ENCODE measurements around the gene SGTB.
"Not testable (repeated sequence)": the region's sequence is repeated elsewhere in the genome, so short reads cannot be mapped to it uniquely, and the experiment has no call there.

SGTB gene

DNA sequence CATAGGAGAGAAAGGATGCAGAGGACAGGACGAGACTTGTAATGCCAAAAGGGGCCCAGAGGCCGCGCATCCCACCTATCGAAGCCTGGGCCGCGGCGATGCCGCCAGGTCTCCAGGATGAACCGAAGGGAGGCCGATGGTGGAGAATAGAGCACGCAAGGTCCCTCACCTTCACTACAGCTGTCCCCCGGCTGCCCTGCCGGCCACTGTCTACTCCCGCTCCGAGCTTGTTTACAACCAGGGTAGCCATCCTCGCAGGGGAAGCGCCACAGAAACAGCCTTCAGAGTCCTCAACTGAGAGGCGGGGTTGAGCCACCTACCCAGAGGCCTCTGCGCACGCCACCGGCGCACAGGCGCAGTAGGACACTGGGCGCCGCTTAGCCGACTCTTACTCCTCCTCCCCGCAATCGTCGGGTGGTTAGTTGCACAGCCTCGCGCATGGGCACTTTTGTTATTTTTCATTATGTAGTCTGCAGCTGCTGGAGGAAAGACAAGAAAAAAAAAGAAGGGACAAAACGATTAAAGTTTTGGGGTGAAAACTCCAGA, 97.8 kb downstream of the SGTB start, which contains the start of gene TRIM23:
TSS of gene TRIM23 (minus strand) at position 309 of the 546 bp plus-strand sequence. CDS start at position 250, 59 bp downstream.
- Histone ChIP-seq H3K36me3 (ENCODE audit: control insufficient read depth, insufficient read depth, low read length) (no peaks in the 10 kb centered on the region; the same call in 1 of the 2 replicates), H3K27ac (ENCODE audit: low read depth, low read length) (peak within 1 kb of the TSS; percentile 90), H3K9me3 (ENCODE audit: control insufficient read depth, insufficient read depth, low read length) (no peaks in the 10 kb centered on the region), H3K9ac (ENCODE audit: low read depth, low read length) (peak within 1 kb of the TSS; percentile 83), H3K27me3 (ENCODE audit: control insufficient read depth, insufficient read depth, low read length) (no peaks in the 10 kb centered on the region), H3K4me3 (ENCODE audit: low read depth, low read length) (peak within 1 kb of the TSS; percentile 100), H3K4me1 (ENCODE audit: control insufficient read depth, insufficient read depth, low read length) (peaks cover 8% of the 10 kb centered on the region; the same call in 1 of the 2 replicates)

DNA sequence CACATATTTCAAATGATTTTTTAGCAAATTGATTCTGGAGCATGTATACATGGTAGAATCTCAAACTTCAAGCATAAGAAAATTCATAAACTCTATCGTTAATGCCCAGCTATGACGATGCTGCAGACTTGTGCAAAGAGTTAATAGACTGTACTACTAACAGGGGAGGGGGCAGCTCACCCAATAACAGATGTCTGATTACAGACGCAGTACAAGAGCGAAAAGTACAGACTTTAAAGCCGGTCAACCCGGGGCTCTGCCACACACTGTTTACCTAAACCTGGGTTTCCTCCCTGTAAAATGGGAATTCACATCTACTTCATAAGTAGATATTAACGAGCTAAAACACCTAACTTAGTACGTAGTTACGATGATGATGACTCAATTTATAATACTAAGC, 98.4 kb downstream of the SGTB start:
- no peaks in the 10 kb centered on the region for H3K9me3 ChIP-seq (ENCODE audit: control insufficient read depth, insufficient read depth, low read length)
- H3K4me3 ChIP-seq (ENCODE audit: low read depth, low read length): peak overlapping the region; percentile 100
- no peaks in the 10 kb centered on the region for H3K36me3 ChIP-seq (ENCODE audit: control insufficient read depth, insufficient read depth, low read length)
- H3K27ac ChIP-seq (ENCODE audit: low read depth, low read length): no peak overlapping the region
- H3K4me1 ChIP-seq (ENCODE audit: control insufficient read depth, insufficient read depth, low read length): peaks cover 8% of the 10 kb centered on the region; the same call in 1 of the 2 replicates
- no peaks in the 10 kb centered on the region for H3K27me3 ChIP-seq (ENCODE audit: control insufficient read depth, insufficient read depth, low read length)
- peak overlapping the region; percentile 83; the same call in 1 of the 2 replicates for H3K9ac ChIP-seq (ENCODE audit: low read depth, low read length)

DNA sequence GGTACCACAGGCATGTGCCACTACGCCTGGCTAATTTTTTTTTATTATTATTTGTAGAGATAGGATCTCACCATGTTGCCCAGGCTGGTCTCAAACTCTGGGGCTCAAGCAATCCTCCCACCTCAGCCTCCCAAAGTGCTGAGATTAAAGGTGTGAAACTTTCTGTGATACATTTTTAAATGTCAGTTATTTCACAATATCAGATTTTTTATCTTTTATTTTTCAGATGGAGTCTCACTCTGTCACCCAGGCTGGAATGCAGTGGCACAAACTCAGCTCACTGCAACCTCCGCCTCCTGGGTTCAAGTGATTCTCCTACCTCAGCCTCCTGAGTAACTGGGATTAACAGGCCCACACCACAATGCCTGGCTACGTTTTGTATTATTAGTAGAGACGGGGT, 99.9 kb downstream of the SGTB start:
- not testable (repeated sequence) for H3K27ac ChIP-seq (ENCODE audit: low read depth, low read length); H3K9ac ChIP-seq (ENCODE audit: low read depth, low read length); H3K27me3 ChIP-seq (ENCODE audit: control insufficient read depth, insufficient read depth, low read length); H3K4me1 ChIP-seq (ENCODE audit: control insufficient read depth, insufficient read depth, low read length); H3K9me3 ChIP-seq (ENCODE audit: control insufficient read depth, insufficient read depth, low read length); H3K4me3 ChIP-seq (ENCODE audit: low read depth, low read length); H3K36me3 ChIP-seq (ENCODE audit: control insufficient read depth, insufficient read depth, low read length)

DNA sequence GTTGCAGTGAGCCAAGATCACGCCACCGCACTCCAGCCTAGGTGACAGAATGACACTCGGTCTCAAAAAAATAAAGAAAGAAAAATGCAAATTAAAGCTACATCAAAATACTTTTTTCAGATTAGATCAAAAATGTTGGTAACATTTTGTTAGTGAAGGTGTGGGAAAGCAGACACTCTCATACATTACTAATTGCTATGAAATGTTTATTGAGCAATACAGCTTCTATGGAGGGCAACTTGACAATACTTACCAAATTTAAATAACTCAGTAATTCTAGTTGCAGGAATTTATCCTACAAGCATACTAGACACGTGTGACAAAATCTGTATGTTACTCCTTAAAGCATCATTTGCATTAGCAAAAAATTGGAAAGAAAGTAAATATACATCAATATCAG, 101.9 kb downstream of the SGTB start:
- Histone ChIP-seq H3K4me3 (ENCODE audit: low read depth, low read length) (no peak overlapping the region), H3K27ac (ENCODE audit: low read depth, low read length) (no peak overlapping the region), H3K27me3 (ENCODE audit: control insufficient read depth, insufficient read depth, low read length) (no peaks in the 10 kb centered on the region), H3K9me3 (ENCODE audit: control insufficient read depth, insufficient read depth, low read length) (no peaks in the 10 kb centered on the region), H3K36me3 (ENCODE audit: control insufficient read depth, insufficient read depth, low read length) (peaks cover 8% of the 10 kb centered on the region; the same call in 1 of the 2 replicates), H3K4me1 (ENCODE audit: control insufficient read depth, insufficient read depth, low read length) (peaks cover 5% of the 10 kb centered on the region; the same call in 1 of the 2 replicates), H3K9ac (ENCODE audit: low read depth, low read length) (no peak overlapping the region)
